ENCODE results near the gene SETD5.

Gene SETD5

DNA sequence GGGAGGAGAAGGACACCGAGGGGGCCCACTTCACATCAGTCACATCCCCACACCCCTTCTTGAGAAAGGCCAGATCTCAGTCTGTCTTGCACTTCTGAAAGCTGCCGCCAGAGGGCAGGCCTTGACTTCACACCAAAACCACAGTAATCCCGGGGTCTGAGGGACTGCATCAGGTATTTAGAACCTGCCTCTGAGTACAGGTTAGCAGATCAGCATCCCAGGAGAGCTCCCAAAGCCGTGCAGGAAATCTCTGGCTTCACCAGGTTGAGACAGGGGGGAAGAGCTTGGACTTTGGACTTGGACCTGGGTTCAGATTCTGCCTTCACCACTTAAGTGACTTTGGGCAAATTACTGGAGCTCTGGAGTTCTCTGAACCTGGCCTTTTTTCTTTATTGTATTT lies 105.9 kb downstream of the SETD5 start:
- Histone ChIP-seq H3K9ac (ENCODE audit: low read length) (no peak overlapping the region), H3K36me3 (ENCODE audit: insufficient read depth, low read length) (no peaks in the 10 kb centered on the region), H3K9me3 (ENCODE audit: low read length) (no peaks in the 10 kb centered on the region), H3K4me3 (ENCODE audit: low read depth in 1 of 2, low read length in 2 of 2) (no peak overlapping the region), H3K27ac (ENCODE audit: low read depth, low read length) (no peak overlapping the region), H3K27me3 (ENCODE audit: control insufficient read depth in 1 of 2, insufficient read depth in 2 of 2, low read length in 2 of 2) (peaks cover 7 to 31% of the 10 kb centered on the region in 2 donors), H3K4me1 (ENCODE audit: insufficient read depth, low read length) (peaks cover 7% of the 10 kb centered on the region)

GRCh38 chr3:9507586-9508578 lies 110.5 kb downstream of the SETD5 start:
- no peak overlapping the region for H3K9ac ChIP-seq (ENCODE audit: low read length)
- no peaks in the 10 kb centered on the region for H3K9me3 ChIP-seq (ENCODE audit: low read length)
- H3K4me1 ChIP-seq (ENCODE audit: insufficient read depth, low read length) = no peaks in the 10 kb centered on the region
- H3K27ac ChIP-seq (ENCODE audit: low read depth, low read length) = no peak overlapping the region
- no peaks in the 10 kb centered on the region for H3K36me3 ChIP-seq (ENCODE audit: insufficient read depth, low read length)
- no peak overlapping the region for H3K4me3 ChIP-seq (ENCODE audit: low read depth in 1 of 2, low read length in 2 of 2)
- H3K27me3 ChIP-seq (ENCODE audit: control insufficient read depth in 1 of 2, insufficient read depth in 2 of 2, low read length in 2 of 2) = peaks cover 0 to 20% of the 10 kb centered on the region in 2 donors

DNA sequence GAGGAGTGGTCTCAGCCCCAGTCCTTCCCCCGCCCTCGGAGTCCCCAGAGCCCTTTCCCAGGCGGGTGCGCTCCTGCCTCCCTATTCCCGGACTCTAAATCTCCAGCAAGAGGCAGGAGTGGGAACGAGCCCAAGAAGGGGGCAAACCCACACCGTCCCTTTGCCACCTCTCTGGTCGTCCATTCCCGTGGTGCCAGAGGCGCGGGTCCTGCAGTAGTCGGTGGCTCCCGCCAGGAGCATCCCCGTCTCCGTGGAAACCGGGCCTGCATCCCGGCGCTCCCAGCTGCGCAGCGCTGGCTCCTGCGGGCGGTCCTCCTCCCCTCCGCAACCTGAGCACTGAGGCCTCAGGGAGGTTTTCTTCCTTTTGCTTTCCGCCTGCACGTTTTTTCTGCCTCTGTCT lies 111.4 kb downstream of the SETD5 start:
- Histone ChIP-seq H3K27ac (ENCODE audit: low read depth, low read length) (no peak overlapping the region), H3K4me1 (ENCODE audit: insufficient read depth, low read length) (no peaks in the 10 kb centered on the region), H3K4me3 (ENCODE audit: low read depth in 1 of 2, low read length in 2 of 2) (no peak overlapping the region), H3K27me3 (ENCODE audit: control insufficient read depth in 1 of 2, insufficient read depth in 2 of 2, low read length in 2 of 2) (peaks cover 0 to 20% of the 10 kb centered on the region in 2 donors), H3K9ac (ENCODE audit: low read length) (no peak overlapping the region), H3K9me3 (ENCODE audit: low read length) (no peaks in the 10 kb centered on the region), H3K36me3 (ENCODE audit: insufficient read depth, low read length) (no peaks in the 10 kb centered on the region)

DNA sequence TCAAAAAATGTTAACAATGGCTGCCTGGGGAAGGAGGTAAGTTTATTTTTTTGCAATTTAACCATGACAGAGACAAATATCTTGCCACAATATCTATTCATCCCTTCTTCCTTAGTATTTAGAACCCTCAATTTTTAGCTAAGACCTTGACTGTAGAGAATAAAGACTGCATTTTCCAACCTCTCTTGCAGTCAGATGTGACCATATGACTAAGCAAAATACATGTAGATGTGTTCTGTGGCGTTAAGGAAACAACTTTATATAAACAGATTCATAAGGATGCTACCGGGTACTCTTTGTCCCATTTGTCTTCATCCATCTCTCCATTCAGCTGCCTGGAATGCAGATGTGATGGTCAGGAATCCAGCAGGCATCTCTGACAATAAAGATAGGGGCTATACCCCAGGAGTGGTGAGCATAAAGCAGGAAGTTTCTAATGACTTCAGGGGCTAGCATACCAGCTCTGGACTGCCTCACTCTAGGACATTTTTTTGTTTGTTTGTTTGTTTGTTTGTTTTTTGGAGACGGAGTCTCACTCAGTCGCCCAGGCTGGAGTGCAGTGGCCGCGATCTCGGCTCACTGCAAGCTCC lies 115.1 kb downstream of the SETD5 start:
- Histone ChIP-seq H3K27ac (ENCODE audit: low read depth, low read length) (no peak overlapping the region), H3K4me1 (ENCODE audit: insufficient read depth, low read length) (no peaks in the 10 kb centered on the region), H3K9me3 (ENCODE audit: low read length) (no peaks in the 10 kb centered on the region)

GRCh38 chr3:9514306-9514705 lies 116.9 kb downstream of the SETD5 start:
- Histone ChIP-seq H3K9ac (ENCODE audit: low read length) (no peak overlapping the region), H3K4me3 (ENCODE audit: low read depth in 1 of 2, low read length in 2 of 2) (no peak overlapping the region), H3K36me3 (ENCODE audit: insufficient read depth, low read length) (no peaks in the 10 kb centered on the region), H3K9me3 (ENCODE audit: low read length) (no peaks in the 10 kb centered on the region), H3K27me3 (ENCODE audit: control insufficient read depth in 1 of 2, insufficient read depth in 2 of 2, low read length in 2 of 2) (peaks cover 0 to 11% of the 10 kb centered on the region in 2 donors), H3K27ac (ENCODE audit: low read depth, low read length) (no peak overlapping the region), H3K4me1 (ENCODE audit: insufficient read depth, low read length) (no peaks in the 10 kb centered on the region)

More for the DNA sequence above, 115.1 kb downstream of the SETD5 start:
- H3K9ac ChIP-seq (ENCODE audit: low read length) = no peak overlapping the region
- H3K27me3 ChIP-seq (ENCODE audit: control insufficient read depth in 1 of 2, insufficient read depth in 2 of 2, low read length in 2 of 2) = peaks cover 0 to 20% of the 10 kb centered on the region in 2 donors
- H3K4me3 ChIP-seq (ENCODE audit: low read depth in 1 of 2, low read length in 2 of 2) = no peak overlapping the region
- no peaks in the 10 kb centered on the region for H3K36me3 ChIP-seq (ENCODE audit: insufficient read depth, low read length)

DNA sequence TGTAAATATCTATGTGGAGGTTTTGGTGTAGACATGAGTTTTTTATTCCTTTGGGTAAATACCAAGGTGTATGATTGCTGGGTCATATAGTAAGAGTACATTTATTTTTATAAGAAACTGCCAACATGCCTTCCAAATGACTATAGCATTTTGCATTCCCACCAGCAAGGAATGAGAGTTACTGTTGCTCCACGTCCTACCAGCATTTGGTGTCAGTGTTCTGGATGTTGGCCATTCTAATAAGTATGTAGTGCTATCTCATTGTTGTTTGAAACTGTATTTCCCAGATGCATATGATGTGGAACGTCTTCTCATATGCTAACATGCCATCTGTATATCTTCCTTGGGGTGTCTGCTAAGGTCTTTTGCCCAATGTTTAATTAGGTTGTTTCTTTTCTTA lies 117.5 kb downstream of the SETD5 start:
- Histone ChIP-seq H3K9ac (ENCODE audit: low read length) (no peak overlapping the region), H3K27me3 (ENCODE audit: control insufficient read depth in 1 of 2, insufficient read depth in 2 of 2, low read length in 2 of 2) (peaks cover 0 to 5% of the 10 kb centered on the region in 2 donors), H3K9me3 (ENCODE audit: low read length) (no peaks in the 10 kb centered on the region), H3K27ac (ENCODE audit: low read depth, low read length) (no peak overlapping the region), H3K4me3 (ENCODE audit: low read depth in 1 of 2, low read length in 2 of 2) (no peak overlapping the region), H3K4me1 (ENCODE audit: insufficient read depth, low read length) (no peaks in the 10 kb centered on the region), H3K36me3 (ENCODE audit: insufficient read depth, low read length) (no peaks in the 10 kb centered on the region)

DNA sequence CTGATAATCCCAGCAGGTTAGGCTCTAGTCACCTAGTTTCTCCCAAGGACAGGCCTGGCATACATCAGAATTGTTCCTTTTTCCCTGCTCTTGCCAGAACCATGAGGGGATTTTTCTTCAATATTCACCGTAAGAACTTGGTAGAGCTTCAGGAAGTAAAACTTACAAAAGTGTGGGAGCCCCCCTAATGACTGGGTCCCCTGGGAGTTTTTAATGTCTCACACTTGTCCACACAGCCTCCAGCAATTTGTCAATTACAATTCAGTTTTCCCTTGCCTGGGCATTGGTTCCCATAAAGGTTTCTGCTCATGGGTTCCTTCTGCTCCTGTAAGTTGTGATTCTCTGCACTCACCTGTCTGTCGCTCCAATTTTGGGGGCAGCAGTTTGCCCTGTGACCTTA lies 127.7 kb downstream of the SETD5 start:
- H3K9ac ChIP-seq (ENCODE audit: low read length) = no peak overlapping the region
- H3K36me3 ChIP-seq (ENCODE audit: insufficient read depth, low read length) = no peaks in the 10 kb centered on the region
- H3K4me3 ChIP-seq (ENCODE audit: low read depth in 1 of 2, low read length in 2 of 2) = no peak overlapping the region
- no peaks in the 10 kb centered on the region for H3K27me3 ChIP-seq (ENCODE audit: control insufficient read depth in 1 of 2, insufficient read depth in 2 of 2, low read length in 2 of 2)
- no peaks in the 10 kb centered on the region for H3K4me1 ChIP-seq (ENCODE audit: insufficient read depth, low read length)
- H3K9me3 ChIP-seq (ENCODE audit: low read length) = no peaks in the 10 kb centered on the region
- H3K27ac ChIP-seq (ENCODE audit: low read depth, low read length) = no peak overlapping the region

Data from muscle layer of colon (tissue), 2 donors.